DOHH2 (cell line): ENCODE results near the gene EMX1.

Experiments
- CTCF ChIP-seq: fragments of 200-600 bp; sonication (generic); IDR thresholded peaks from one replicate; pipeline ENCODE4 v1.5.1; 2014; ENCODE audit warnings: antibody characterized with exemption, mild to moderate bottlenecking, low read depth, low read length; ENCODE audit not compliant: poor library complexity, severe bottlenecking
- EZH2phosphoT487 ChIP-seq: fragments of 200-600 bp; sonication (generic); IDR thresholded peaks from 2 replicates; pipeline ENCODE4 v1.6.1; 2017; ENCODE audit warnings: borderline replicate concordance, mild to moderate bottlenecking, antibody characterized with exemption, low read length, moderate library complexity, mixed read lengths

DNA sequence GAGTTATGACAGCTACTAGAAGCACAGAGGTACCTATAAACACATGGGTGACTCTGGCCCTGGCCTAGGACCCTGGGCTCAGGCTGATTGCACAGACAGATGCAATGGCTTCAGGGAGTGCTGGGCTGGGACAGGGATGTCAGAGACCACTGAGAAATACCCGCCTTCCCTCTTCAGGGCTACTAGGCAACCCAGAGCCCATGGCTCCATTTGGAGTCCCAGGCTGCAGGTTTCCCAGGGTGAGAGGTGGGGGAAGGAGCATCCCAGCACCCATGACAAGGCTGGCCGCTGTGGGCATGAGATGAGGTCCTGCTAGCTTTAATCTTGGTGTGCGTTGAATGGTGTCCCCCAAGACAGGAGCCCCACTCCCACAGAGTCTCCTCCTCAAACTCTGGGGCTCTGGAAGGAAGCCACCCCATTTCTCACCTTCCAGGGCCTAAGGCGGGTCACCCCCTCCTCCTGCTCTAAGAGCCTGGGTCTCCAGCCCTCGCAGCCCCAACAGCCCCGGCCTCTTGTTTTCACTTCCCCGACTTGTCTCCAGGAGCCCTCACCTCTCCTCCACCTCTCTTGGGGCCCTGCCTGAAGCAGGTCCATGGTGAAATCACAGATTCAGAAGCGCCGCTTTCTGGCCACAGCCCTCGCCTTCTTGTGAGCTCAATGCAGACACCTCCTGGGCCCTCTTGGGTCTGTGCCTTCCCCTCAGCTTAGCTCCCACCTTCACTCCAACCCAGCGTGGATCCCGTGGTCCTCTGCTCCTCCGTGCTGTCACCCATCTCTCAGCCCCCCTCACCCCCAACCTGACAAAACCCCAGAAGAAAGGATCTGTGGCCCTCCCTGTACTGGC lies 41.4 kb downstream of the EMX1 start:
- TF ChIP-seq CTCF, result no peak
- no peak for TF ChIP-seq EZH2phosphoT487
